ENCODE data around the gene CDC20. TPM values are rescaled to one million over a fixed set of nuclear protein-coding genes. Genes with fewer than 3 reads are reported as not detected.

The CDC20 gene
- total RNA-seq, 1 experiment from 2014 or later = 349 TPM

DNA sequence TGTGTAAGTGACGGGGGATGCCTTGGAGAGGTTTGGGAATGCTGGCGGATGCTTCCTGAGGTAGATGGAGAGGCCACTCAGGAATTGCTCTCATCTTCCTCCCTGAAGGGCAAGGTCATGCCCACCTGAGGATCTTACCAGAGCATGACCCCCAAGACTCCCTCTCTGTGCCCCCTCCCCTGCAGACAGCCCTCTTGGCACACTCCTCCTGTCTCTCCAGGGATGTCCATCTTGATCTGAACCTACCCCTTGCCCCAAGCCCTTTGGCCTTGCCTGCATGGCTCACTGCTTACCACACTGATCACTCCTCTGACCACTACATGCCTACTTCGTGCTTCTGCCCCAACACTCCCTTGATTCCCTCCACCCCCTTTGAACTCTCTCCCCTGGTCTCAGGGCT lies 39.0 kb upstream of the CDC20 start:
- Histone ChIP-seq H3F3A (ENCODE audit: low read length, unreplicated experiment) (no peaks in the 10 kb centered on the region), H3K27me3 (ENCODE audit: low read length) (no peaks in the 10 kb centered on the region), H3K9me3 (ENCODE audit: low read length) (no peaks in the 10 kb centered on the region), H3K4me1 (ENCODE audit: insufficient read depth, low read length) (no peaks in the 10 kb centered on the region), H3K4me2 (ENCODE audit: low read length) (no peak overlapping the region), H3K4me3 (ENCODE audit: low read length) (no peak overlapping the region), H2AFZ (ENCODE audit: low read length) (no peak overlapping the region), H3K36me3 (ENCODE audit: low read depth, low read length) (no peaks in the 10 kb centered on the region), H3K9ac (ENCODE audit: low read length) (no peak overlapping the region), H3K9me2 (replicated peaks; ENCODE audit: low read length) (no peaks in the 10 kb centered on the region), H3K27ac (ENCODE audit: low read length) (no peak overlapping the region), H4K20me1 (ENCODE audit: low read length) (no peaks in the 10 kb centered on the region), H3K79me2 (ENCODE audit: low read length) (no peaks in the 10 kb centered on the region)
- TF ChIP-seq EZH2phosphoT487 (IDR thresholded peaks at IDR 0.05; ENCODE audit: borderline replicate concordance, low read length) (no peak), EZH2 (IDR thresholded peaks at IDR 0.05; ENCODE audit: low read length, unreplicated experiment) (no peak)
- TF ChIP-seq, protein P1, sequence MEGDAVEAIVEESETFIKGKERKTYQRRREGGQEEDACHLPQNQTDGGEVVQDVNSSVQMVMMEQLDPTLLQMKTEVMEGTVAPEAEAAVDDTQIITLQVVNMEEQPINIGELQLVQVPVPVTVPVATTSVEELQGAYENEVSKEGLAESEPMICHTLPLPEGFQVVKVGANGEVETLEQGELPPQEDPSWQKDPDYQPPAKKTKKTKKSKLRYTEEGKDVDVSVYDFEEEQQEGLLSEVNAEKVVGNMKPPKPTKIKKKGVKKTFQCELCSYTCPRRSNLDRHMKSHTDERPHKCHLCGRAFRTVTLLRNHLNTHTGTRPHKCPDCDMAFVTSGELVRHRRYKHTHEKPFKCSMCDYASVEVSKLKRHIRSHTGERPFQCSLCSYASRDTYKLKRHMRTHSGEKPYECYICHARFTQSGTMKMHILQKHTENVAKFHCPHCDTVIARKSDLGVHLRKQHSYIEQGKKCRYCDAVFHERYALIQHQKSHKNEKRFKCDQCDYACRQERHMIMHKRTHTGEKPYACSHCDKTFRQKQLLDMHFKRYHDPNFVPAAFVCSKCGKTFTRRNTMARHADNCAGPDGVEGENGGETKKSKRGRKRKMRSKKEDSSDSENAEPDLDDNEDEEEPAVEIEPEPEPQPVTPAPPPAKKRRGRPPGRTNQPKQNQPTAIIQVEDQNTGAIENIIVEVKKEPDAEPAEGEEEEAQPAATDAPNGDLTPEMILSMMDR (conservative IDR thresholded peaks at IDR 0.05; ENCODE audit: low read depth, low read length) = no peak
- BruUV-seq (replicated peaks) = no TSS peak
- intact Hi-C loops (cut with micrococcal nuclease) = no loop called here
- ChIA-PET CTCF (no interaction called here), POLR2A (ENCODE audit: unreplicated experiment) (no interaction called here)
- DNase-seq (no peak), ATAC-seq (no peak)

DNA sequence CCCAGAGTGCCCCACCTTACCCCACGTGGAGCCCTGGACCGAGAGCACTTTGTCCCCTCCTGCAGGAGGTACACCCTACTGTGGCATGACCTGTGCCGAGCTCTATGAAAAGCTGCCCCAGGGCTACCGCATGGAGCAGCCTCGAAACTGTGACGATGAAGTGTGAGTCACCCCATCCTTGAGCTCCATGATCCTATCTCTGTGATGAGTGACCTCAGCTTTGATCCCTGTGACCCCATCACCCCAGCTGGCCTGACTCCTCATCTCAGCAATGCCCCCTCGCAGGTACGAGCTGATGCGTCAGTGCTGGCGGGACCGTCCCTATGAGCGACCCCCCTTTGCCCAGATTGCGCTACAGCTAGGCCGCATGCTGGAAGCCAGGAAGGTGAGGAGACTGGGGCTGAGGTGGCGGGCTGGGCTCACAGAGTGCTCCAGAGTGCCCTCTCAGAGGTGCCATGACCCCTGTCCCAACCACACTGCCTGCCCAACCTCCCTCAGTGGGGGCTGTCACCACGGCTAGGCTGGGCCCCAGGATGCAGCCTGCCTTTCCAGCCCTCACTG lies 37.4 kb upstream of the CDC20 start:
- DNase-seq (no peak), ATAC-seq (no peak)
- Histone ChIP-seq H3K4me2 (ENCODE audit: low read length) (no peak overlapping the region), H3K4me1 (ENCODE audit: insufficient read depth, low read length) (no peaks in the 10 kb centered on the region), H3K4me3 (ENCODE audit: low read length) (no peak overlapping the region), H3K9me3 (ENCODE audit: low read length) (no peaks in the 10 kb centered on the region), H3K27ac (ENCODE audit: low read length) (no peak overlapping the region), H2AFZ (ENCODE audit: low read length) (no peak overlapping the region), H3K9me2 (replicated peaks; ENCODE audit: low read length) (no peaks in the 10 kb centered on the region), H3K36me3 (ENCODE audit: low read depth, low read length) (no peaks in the 10 kb centered on the region), H4K20me1 (ENCODE audit: low read length) (no peaks in the 10 kb centered on the region), H3K9ac (ENCODE audit: low read length) (no peak overlapping the region), H3K79me2 (ENCODE audit: low read length) (no peaks in the 10 kb centered on the region), H3F3A (ENCODE audit: low read length, unreplicated experiment) (no peaks in the 10 kb centered on the region), H3K27me3 (ENCODE audit: low read length) (no peaks in the 10 kb centered on the region)
- intact Hi-C loops (cut with micrococcal nuclease) = no loop called here
- no TSS peak for BruUV-seq (replicated peaks)
- CTCF ChIA-PET = no interaction called here
- POLR2A ChIA-PET (ENCODE audit: unreplicated experiment) = no interaction called here
- TF ChIP-seq EZH2phosphoT487 (IDR thresholded peaks at IDR 0.05; ENCODE audit: borderline replicate concordance, low read length) = no peak
- TF ChIP-seq, protein P1 (conservative IDR thresholded peaks at IDR 0.05; ENCODE audit: low read depth, low read length) = no peak
- no peak for TF ChIP-seq EZH2 (IDR thresholded peaks at IDR 0.05; ENCODE audit: low read length, unreplicated experiment)

DNA sequence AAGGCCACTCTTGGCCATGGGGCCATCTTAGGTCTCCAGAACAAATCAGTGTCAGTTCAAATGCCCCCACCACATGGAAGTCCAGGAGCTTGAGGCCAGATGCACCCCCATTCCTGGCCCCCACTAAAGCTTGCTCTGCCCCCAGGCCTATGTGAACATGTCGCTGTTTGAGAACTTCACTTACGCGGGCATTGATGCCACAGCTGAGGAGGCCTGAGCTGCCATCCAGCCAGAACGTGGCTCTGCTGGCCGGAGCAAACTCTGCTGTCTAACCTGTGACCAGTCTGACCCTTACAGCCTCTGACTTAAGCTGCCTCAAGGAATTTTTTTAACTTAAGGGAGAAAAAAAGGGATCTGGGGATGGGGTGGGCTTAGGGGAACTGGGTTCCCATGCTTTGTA lies 36.3 kb upstream of the CDC20 start:
- intact Hi-C loops (cut with micrococcal nuclease) = no loop called here
- no peak overlapping the region for H3K4me3 ChIP-seq (ENCODE audit: low read length)
- no peaks in the 10 kb centered on the region for H3K9me3 ChIP-seq (ENCODE audit: low read length)
- ChIA-PET CTCF (no interaction called here), POLR2A (ENCODE audit: unreplicated experiment) (no interaction called here)
- DNase-seq = no peak
- BruUV-seq (replicated peaks) = no TSS peak
- TF ChIP-seq, protein P1 (conservative IDR thresholded peaks at IDR 0.05; ENCODE audit: low read depth, low read length) = no peak
- TF ChIP-seq EZH2 (IDR thresholded peaks at IDR 0.05; ENCODE audit: low read length, unreplicated experiment) = no peak
- no peak for TF ChIP-seq EZH2phosphoT487 (IDR thresholded peaks at IDR 0.05; ENCODE audit: borderline replicate concordance, low read length)
- no peaks in the 10 kb centered on the region for H3K79me2 ChIP-seq (ENCODE audit: low read length)
- no peaks in the 10 kb centered on the region for H3K9me2 ChIP-seq (replicated peaks; ENCODE audit: low read length)
- no peak overlapping the region for H3K4me2 ChIP-seq (ENCODE audit: low read length)
- ATAC-seq = no peak
- H3K27me3 ChIP-seq (ENCODE audit: low read length) = no peaks in the 10 kb centered on the region
- H3K36me3 ChIP-seq (ENCODE audit: low read depth, low read length) = no peaks in the 10 kb centered on the region
- H3F3A ChIP-seq (ENCODE audit: low read length, unreplicated experiment) = no peaks in the 10 kb centered on the region
- H2AFZ ChIP-seq (ENCODE audit: low read length) = no peak overlapping the region
- H4K20me1 ChIP-seq (ENCODE audit: low read length) = no peaks in the 10 kb centered on the region
- no peaks in the 10 kb centered on the region for H3K4me1 ChIP-seq (ENCODE audit: insufficient read depth, low read length)
- H3K27ac ChIP-seq (ENCODE audit: low read length) = no peak overlapping the region
- no peak overlapping the region for H3K9ac ChIP-seq (ENCODE audit: low read length)
